Lower leg skin (tissue), 4 donors: ENCODE measurements around the gene JAM2. TPM values are rescaled to one million over a fixed set of nuclear protein-coding genes. Genes with fewer than 3 reads are reported as not detected.

Source experiments
- DNase-seq, 2 donors: peaks; one replicate each; pipeline ENCODE4 v3.0.0-alpha.2; 2019; ENCODE audit warnings: low spot score in 2 of 2
- H3K4me3 ChIP-seq: fragments of 200-600 bp; sonication (generic); 2 replicates; pipeline ENCODE4 v1.5.1; 2017; ENCODE audit warnings: mild to moderate bottlenecking, low read depth; ENCODE audit not compliant: poor library complexity, severe bottlenecking
- POLR2A ChIP-seq, 2 donors: fragments of 450-650 bp; IDR thresholded peaks; one replicate each; pipeline ENCODE4 v1.6.1; 2016 to 2017; ENCODE audit warnings: antibody characterized with exemption in 2 of 2, mild to moderate bottlenecking in 1 of 2, moderate library complexity in 1 of 2
- WGBS, 2 donors: methylation state at CpG; one replicate each; pipeline ENCODE4 v1.1.5; 2018; 5-methylcytosine and 5-hydroxymethylcytosine counted together
- intact Hi-C: fragments of 100-400 bp; cut with DNase I; formaldehyde crosslinking; loops from one replicate; pipeline ENCODE4 v1.15.0; 2023; ENCODE audit warnings: low total_unique reads
- total RNA-seq, 4 donors: library from RNA; depleted of rRNA; stranded (reverse); fragments of >200 nt; gene quantifications; one replicate each; pipeline ENCODE4 v1.1.0, GENCODE V29; 2016
- TF ChIP-seq, protein P1 (sequence below), 3 donors: fragments of 450-650 bp; IDR thresholded peaks; one replicate each; pipeline ENCODE4 v1.5.1; 2016; ENCODE audit warnings: antibody characterized with exemption in 3 of 3, mild to moderate bottlenecking in 3 of 3, moderate library complexity in 2 of 3

JAM2 gene
- total RNA-seq, 4 donors from 2014 or later, result 1.5 to 11.1 (median 4.1) TPM

DNA sequence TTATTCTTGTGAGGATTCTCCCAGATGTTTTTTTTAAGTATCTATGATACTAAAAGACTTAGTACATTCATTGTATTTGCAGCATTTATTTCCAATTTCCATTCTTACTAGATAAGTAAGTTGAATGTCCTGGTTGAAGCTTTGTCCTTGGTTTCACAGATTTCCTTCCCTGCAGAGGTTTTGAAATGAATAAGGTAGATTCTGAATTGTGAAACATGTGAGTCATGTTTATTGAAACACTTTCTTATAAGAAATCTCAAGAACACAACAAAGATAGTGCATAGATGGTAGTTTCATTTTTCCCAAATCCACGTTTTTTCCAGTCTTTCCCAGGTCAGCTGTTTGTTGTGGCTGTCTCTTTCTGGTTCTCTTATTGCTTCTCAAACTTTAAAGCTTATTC lies 120.5 kb downstream of the JAM2 start:
- WGBS, 2 donors, result 86 to 89% methylated on average over 1 of the region's 1 CpG
- no peak for TF ChIP-seq POLR2A (IDR thresholded peaks at IDR 0.05)
- H3K4me3 ChIP-seq, result no peak overlapping the region
- DNase-seq, result no peak
- intact Hi-C loops, result no loop called here

DNA sequence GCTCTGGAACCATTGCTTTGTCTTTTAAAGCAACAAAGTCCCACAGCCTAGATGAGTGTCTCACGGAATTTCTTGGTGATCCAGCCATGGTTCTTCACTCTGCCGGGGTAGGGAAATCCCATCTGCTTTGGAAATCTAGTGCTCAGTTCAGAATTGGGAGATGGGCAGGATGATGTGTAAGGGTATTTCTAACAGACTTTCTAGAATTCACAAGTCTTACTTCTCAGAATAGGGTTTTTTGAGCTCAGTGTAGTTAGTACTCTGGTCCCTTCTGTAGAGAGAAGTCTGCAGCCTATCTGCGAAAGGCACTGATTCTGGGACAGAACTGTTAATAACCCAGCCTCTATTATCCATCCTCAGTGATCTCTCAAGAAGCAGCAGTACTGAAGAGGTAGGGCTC lies 121.0 kb downstream of the JAM2 start:
- DNase-seq, result no peak
- 92 to 98% methylated on average over 3 of the region's 3 CpGs for WGBS, 2 donors
- TF ChIP-seq POLR2A (IDR thresholded peaks at IDR 0.05), result no peak
- TF ChIP-seq, protein P1, sequence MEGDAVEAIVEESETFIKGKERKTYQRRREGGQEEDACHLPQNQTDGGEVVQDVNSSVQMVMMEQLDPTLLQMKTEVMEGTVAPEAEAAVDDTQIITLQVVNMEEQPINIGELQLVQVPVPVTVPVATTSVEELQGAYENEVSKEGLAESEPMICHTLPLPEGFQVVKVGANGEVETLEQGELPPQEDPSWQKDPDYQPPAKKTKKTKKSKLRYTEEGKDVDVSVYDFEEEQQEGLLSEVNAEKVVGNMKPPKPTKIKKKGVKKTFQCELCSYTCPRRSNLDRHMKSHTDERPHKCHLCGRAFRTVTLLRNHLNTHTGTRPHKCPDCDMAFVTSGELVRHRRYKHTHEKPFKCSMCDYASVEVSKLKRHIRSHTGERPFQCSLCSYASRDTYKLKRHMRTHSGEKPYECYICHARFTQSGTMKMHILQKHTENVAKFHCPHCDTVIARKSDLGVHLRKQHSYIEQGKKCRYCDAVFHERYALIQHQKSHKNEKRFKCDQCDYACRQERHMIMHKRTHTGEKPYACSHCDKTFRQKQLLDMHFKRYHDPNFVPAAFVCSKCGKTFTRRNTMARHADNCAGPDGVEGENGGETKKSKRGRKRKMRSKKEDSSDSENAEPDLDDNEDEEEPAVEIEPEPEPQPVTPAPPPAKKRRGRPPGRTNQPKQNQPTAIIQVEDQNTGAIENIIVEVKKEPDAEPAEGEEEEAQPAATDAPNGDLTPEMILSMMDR (IDR thresholded peaks at IDR 0.05), result no peak
- H3K4me3 ChIP-seq, result no peak overlapping the region
- intact Hi-C loops, result no loop called here

GRCh38 chr21:25760677-25761076 lies 121.6 kb downstream of the JAM2 start:
- intact Hi-C loops, result no loop called here
- WGBS, 2 donors, result 91 to 93% methylated on average over 1 of the region's 1 CpG
- no peak for DNase-seq
- no peak overlapping the region for H3K4me3 ChIP-seq
- no peak for TF ChIP-seq POLR2A (IDR thresholded peaks at IDR 0.05)
- TF ChIP-seq, protein P1 (IDR thresholded peaks at IDR 0.05), result no peak

- no peak overlapping the region for H3K4me3 ChIP-seq
- no peak for TF ChIP-seq POLR2A (IDR thresholded peaks at IDR 0.05)
- TF ChIP-seq, protein P1 (IDR thresholded peaks at IDR 0.05), result no peak
- intact Hi-C loops, result no loop called here
- 92 to 95% methylated on average over 3 of the region's 3 CpGs for WGBS, 2 donors
- no peak for DNase-seq
Measured at GRCh38 chr21:25764065-25764464, 125.0 kb downstream of the JAM2 start.

Other genes with a start within 250 kb of the JAM2 start
- gene MRPL39, start 31.8 kb upstream of the JAM2 start, total RNA-seq, result 10 to 100 TPM; 18.0 to 26.5 (median 21.4) TPM
- 10 to 100 TPM; 28.6 to 55.7 (median 40.5) TPM for gene ATP5PF, start 95.6 kb downstream of the JAM2 start, total RNA-seq
- 10 to 100 TPM; 14.8 to 19.1 (median 16.8) TPM for gene GABPA, start 95.7 kb downstream of the JAM2 start, total RNA-seq